Mesendoderm (in vitro differentiated cells): ENCODE data around the gene XXYLT1.
"Not testable (repeated sequence)": the region's sequence is repeated elsewhere in the genome, so short reads cannot be mapped to it uniquely, and the experiment has no call there.

ENCODE experiments used
- DNase-seq: peaks from one replicate; pipeline ENCODE4 v3.0.0; 2013
- H2AK5ac ChIP-seq: 2 replicates; pipeline ENCODE4 v1.6.1; 2013; ENCODE audit warnings: low read length, inconsistent platforms
- H2BK120ac ChIP-seq: 2 replicates; pipeline ENCODE4 v1.6.1; 2013; ENCODE audit warnings: low read depth, mild to moderate bottlenecking, low read length, moderate library complexity, mixed read lengths
- H2BK15ac ChIP-seq: replicated peaks from 2 replicates; pipeline ENCODE4 v1.6.1; 2013; ENCODE audit warnings: low read depth, mild to moderate bottlenecking, moderate library complexity
- H2BK5ac ChIP-seq: 2 replicates; pipeline ENCODE4 v1.6.1; 2013; ENCODE audit warnings: low read length, inconsistent platforms
- H3K18ac ChIP-seq: 2 replicates; pipeline ENCODE4 v1.6.1; 2013; ENCODE audit warnings: mild to moderate bottlenecking, low read length, mixed read lengths
- H3K23ac ChIP-seq: one replicate; pipeline ENCODE4 v1.6.1; 2013; ENCODE audit warnings: low read length
- H3K27ac ChIP-seq: 2 replicates; pipeline ENCODE4 v1.5.1; 2013; ENCODE audit warnings: low read depth, mild to moderate bottlenecking, inconsistent platforms, low read length, moderate library complexity
- H3K27me3 ChIP-seq: 2 replicates; pipeline ENCODE4 v1.6.1; 2013; ENCODE audit warnings: low read length, control low read depth, mild to moderate bottlenecking, inconsistent platforms; ENCODE audit not compliant: insufficient read depth, poor library complexity
- H3K36me3 ChIP-seq: 2 replicates; pipeline ENCODE4 v1.6.1; 2013; ENCODE audit warnings: low read length, inconsistent platforms; ENCODE audit not compliant: control insufficient read depth, insufficient read depth
- H3K4ac ChIP-seq: one replicate; pipeline ENCODE4 v1.6.1; 2013; ENCODE audit warnings: low read depth, mild to moderate bottlenecking, low read length, moderate library complexity
- H3K4me1 ChIP-seq: 2 replicates; pipeline ENCODE4 v1.6.1; 2013; ENCODE audit warnings: low read depth, low read length, inconsistent platforms; ENCODE audit not compliant: control insufficient read depth
- H3K4me2 ChIP-seq: 2 replicates; pipeline ENCODE4 v1.6.1; 2013; ENCODE audit warnings: low read length
- H3K4me3 ChIP-seq: 2 replicates; pipeline ENCODE4 v1.5.1; 2013; ENCODE audit warnings: mild to moderate bottlenecking, low read length
- H3K56ac ChIP-seq: one replicate; pipeline ENCODE4 v1.6.1; 2013; ENCODE audit warnings: low read length
- H3K79me1 ChIP-seq: 2 replicates; pipeline ENCODE4 v1.6.1; 2013; ENCODE audit warnings: low read length, inconsistent platforms
- H3K79me2 ChIP-seq: 2 replicates; pipeline ENCODE4 v1.6.1; 2013; ENCODE audit warnings: mild to moderate bottlenecking, low read length; ENCODE audit not compliant: control insufficient read depth, insufficient read depth
- H3K9ac ChIP-seq: 2 replicates; pipeline ENCODE4 v1.6.1; 2013; ENCODE audit warnings: low read length, inconsistent platforms
- H4K5ac ChIP-seq: one replicate; pipeline ENCODE4 v1.6.1; 2013; ENCODE audit warnings: low read length
- H4K8ac ChIP-seq: one replicate; pipeline ENCODE4 v1.6.1; 2013; ENCODE audit warnings: low read depth, mild to moderate bottlenecking, control low read depth, low read length, moderate library complexity
- WGBS: extraction: QIAGEN DNeasy Blood & Tissue Kit; methylation state at CpG from one replicate; pipeline ENCODE4 v1.1.7; 2013; ENCODE audit warnings: low lambda C conversion rate, missing lambda C conversion rate; ENCODE audit not compliant: insufficient coverage; ENCODE audit errors: extremely low coverage; 5-methylcytosine and 5-hydroxymethylcytosine counted together

Gene XXYLT1

DNA sequence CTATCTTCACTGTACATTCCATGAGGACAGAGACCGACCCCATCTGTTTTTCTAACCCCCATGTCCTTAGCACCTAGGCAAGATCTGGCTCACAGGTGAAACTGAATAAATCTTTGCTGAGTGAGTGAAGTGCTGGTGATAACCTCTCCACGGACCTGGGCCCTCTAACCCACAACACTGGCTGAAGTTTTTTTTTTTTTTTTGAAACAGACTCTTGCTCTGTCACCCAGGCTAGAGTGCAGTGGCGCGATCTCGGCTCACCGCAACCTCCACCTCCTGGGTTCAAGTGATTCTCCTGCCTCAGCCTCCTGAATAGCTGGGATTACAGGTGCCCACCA, 84.3 kb downstream of the XXYLT1 start:
- H2BK120ac ChIP-seq, H2AK5ac ChIP-seq, H3K36me3 ChIP-seq, H4K8ac ChIP-seq, H2BK15ac ChIP-seq, H3K27me3 ChIP-seq, H3K9ac ChIP-seq, H2BK5ac ChIP-seq, H3K79me1 ChIP-seq, H3K4ac ChIP-seq, H4K5ac ChIP-seq, H3K4me3 ChIP-seq, H3K79me2 ChIP-seq, H3K27ac ChIP-seq, H3K18ac ChIP-seq, H3K4me1 ChIP-seq, H3K56ac ChIP-seq, H3K4me2 ChIP-seq, DNase-seq: not testable (repeated sequence)
- H3K23ac ChIP-seq: peak overlapping the region; percentile 37
- WGBS: no CpG with 5 or more reads among the region's 6 CpGs

DNA sequence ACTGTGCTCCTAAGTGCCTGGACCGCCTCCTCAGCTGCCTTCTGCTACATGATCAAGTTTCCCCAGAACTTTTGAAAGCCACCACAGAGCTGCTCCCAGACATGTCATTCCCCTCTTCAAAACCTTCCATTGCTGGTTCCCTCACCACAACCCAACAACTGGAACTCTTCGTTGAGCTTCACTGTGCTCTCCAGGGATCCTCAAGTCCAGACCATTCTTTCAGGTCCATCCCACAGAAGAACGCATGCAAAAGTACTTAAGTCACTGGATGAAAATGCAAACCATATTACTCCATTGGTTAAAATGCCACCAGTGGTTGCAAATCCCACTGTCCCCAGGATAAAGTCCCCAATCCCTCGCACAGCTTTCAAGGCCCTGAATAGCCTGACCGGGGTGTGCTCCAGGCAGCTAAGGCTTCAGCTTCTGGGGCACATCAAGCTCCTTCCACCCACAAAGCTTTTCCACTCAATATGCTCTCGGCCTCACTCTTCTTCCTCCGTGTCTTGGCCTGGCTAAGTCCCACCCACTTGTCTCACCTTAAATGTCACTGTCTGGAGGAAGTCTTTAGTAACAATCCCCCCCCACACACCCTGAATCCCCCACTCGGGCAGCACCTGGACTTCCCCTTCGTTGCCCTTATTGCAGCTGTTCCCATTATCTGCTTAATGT, 84.8 kb downstream of the XXYLT1 start:
- Histone ChIP-seq H3K56ac (no peak overlapping the region), H3K79me2 (peaks cover 9% of the 10 kb centered on the region), H3K36me3 (no peaks in the 10 kb centered on the region), H4K8ac (no peak overlapping the region), H3K4me3 (no peak overlapping the region), H3K27ac (no peak overlapping the region), H3K4ac (no peak overlapping the region), H2BK5ac (no peak overlapping the region), H3K4me2 (no peak overlapping the region), H3K4me1 (peaks cover 6% of the 10 kb centered on the region), H3K23ac (peak overlapping the region; percentile 37), H4K5ac (no peak overlapping the region), H3K9ac (no peak overlapping the region), H2BK15ac (no peak overlapping the region), H3K79me1 (peaks cover 11% of the 10 kb centered on the region), H2BK120ac (no peak overlapping the region), H2AK5ac (no peak overlapping the region), H3K18ac (no peak overlapping the region), H3K27me3 (no peaks in the 10 kb centered on the region)
- WGBS: no CpG with 5 or more reads among the region's 9 CpGs
- DNase-seq: no peak

DNA sequence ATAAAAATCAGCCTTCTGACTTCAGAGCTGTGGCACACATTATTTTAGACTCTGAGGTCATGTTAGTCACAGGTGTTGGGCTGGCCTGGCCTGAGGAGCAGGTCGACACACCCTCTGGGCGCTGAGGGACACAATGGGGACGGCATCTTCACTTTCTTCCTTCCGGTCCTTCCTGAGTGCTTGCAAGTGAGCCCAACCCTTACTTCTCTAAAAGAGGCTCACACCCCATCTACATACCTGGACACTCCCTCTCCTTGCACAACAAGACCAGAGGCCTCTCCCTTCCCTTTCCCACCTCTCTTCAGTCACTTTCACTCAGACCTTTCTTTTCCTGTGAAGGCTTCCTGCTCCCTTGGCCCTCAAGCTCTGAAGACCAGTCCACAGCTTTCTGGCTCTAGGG, 85.4 kb downstream of the XXYLT1 start:
- no peak overlapping the region for H3K18ac ChIP-seq
- peaks cover 11% of the 10 kb centered on the region for H3K79me1 ChIP-seq
- peaks cover 9% of the 10 kb centered on the region for H3K79me2 ChIP-seq
- H2BK120ac ChIP-seq: no peak overlapping the region
- no peak overlapping the region for H3K56ac ChIP-seq
- no peak overlapping the region for H3K4me2 ChIP-seq
- no peak overlapping the region for H3K4me3 ChIP-seq
- no peak overlapping the region for H2BK15ac ChIP-seq
- H3K36me3 ChIP-seq: no peaks in the 10 kb centered on the region
- no peak overlapping the region for H4K5ac ChIP-seq
- peaks cover 6% of the 10 kb centered on the region for H3K4me1 ChIP-seq
- no CpG with 5 or more reads among the region's 4 CpGs for WGBS
- H2BK5ac ChIP-seq: no peak overlapping the region
- H2AK5ac ChIP-seq: no peak overlapping the region
- peak; percentile 74 for DNase-seq
- no peaks in the 10 kb centered on the region for H3K27me3 ChIP-seq
- no peak overlapping the region for H3K9ac ChIP-seq
- H3K4ac ChIP-seq: no peak overlapping the region
- H4K8ac ChIP-seq: no peak overlapping the region
- H3K23ac ChIP-seq: no peak overlapping the region
- no peak overlapping the region for H3K27ac ChIP-seq

DNA sequence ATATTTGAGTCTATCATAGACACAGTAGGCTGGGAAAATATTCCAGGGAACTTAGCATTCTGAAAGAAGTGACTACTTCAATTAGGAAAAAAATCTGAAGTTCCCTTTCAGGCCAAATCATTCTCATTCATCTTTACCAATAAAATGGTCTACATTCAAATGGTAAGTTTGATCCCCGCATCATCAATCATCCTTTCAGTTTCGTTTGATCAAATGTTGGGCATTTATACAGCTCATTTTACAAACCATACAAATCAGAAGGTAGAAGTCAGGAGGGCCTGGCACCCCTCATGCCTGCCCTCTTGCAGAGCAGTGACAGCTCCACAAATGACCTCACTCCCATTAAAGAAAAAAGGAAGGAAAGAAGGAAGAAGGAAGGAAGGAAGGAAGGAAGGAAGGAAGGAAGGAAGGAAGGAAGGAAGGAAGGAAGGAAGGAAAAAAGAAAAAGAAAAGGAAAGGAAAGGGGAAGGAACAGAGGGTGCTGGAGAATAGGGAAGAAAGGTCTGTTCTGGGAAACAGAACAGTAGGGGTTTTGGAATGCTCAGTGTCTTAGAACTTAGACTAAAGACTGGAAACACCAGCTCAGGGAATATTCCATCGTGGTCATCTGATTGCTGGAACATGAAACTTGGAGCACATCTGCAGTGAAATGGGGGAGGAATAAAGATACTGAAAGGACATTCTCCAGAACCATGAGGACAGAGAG, 86.1 kb downstream of the XXYLT1 start:
- Histone ChIP-seq H3K36me3 (no peaks in the 10 kb centered on the region), H3K23ac (no peak overlapping the region), H3K27me3 (no peaks in the 10 kb centered on the region), H2BK5ac (no peak overlapping the region), H2BK15ac (no peak overlapping the region), H3K4me3 (no peak overlapping the region), H2AK5ac (no peak overlapping the region), H4K8ac (no peak overlapping the region), H3K4ac (no peak overlapping the region), H4K5ac (no peak overlapping the region), H3K79me1 (peaks cover 11% of the 10 kb centered on the region), H3K9ac (no peak overlapping the region), H3K4me1 (peaks cover 6% of the 10 kb centered on the region), H3K56ac (no peak overlapping the region), H3K27ac (no peak overlapping the region), H3K79me2 (peaks cover 9% of the 10 kb centered on the region), H3K4me2 (no peak overlapping the region), H3K18ac (no peak overlapping the region), H2BK120ac (no peak overlapping the region)
- DNase-seq: no peak
- WGBS: no CpG with 5 or more reads among the region's 3 CpGs

DNA sequence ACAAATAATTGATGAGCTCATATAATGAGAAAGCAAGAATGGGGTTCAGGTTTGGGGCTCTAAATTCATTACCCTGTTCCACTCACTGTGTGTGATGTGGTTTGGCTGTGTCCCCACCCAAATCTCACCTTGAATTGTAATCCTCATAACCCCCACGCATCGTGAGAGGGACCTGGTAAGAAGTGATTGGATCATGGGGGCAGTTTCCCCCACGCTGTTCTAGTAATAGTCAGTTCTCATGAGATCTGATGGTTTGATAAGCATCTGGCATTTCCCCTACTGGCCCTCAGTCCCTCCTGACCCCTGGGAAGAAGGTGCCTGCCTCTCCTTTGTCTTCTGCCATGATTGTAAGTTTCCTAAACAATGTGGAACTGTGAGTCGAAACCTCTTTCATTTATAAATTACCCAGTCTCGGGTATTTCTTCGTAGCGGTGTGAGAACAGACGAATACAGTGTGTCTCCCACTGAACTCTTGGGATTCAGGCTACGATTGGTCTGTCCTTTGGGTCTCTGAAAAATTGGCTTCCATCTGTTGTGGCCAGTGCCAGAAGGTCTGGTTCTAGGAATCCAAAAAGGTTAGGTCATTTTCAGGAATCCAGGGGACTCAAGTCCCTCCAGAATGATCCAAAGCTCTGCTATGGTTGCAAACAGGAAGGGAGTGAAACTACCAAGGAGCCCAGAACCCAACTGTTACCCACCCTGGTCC, 87.7 kb downstream of the XXYLT1 start:
- no peaks in the 10 kb centered on the region for H3K36me3 ChIP-seq
- peaks cover 6% of the 10 kb centered on the region for H3K4me1 ChIP-seq
- H3K23ac ChIP-seq: no peak overlapping the region
- no peak overlapping the region for H3K4ac ChIP-seq
- no peak overlapping the region for H3K4me3 ChIP-seq
- no peak overlapping the region for H3K4me2 ChIP-seq
- no peak overlapping the region for H2BK120ac ChIP-seq
- DNase-seq: peak; percentile 50
- H3K79me2 ChIP-seq: peaks cover 9% of the 10 kb centered on the region
- no peak overlapping the region for H3K9ac ChIP-seq
- no peaks in the 10 kb centered on the region for H3K27me3 ChIP-seq
- H2AK5ac ChIP-seq: no peak overlapping the region
- no peak overlapping the region for H4K8ac ChIP-seq
- no peak overlapping the region for H2BK5ac ChIP-seq
- H3K56ac ChIP-seq: peak overlapping the region; percentile 19
- peak overlapping the region; percentile 82 for H3K18ac ChIP-seq
- H2BK15ac ChIP-seq: no peak overlapping the region
- H4K5ac ChIP-seq: no peak overlapping the region
- no CpG with 5 or more reads among the region's 9 CpGs for WGBS
- peaks cover 13% of the 10 kb centered on the region for H3K79me1 ChIP-seq
- peak overlapping the region; percentile 13 for H3K27ac ChIP-seq
